ENCODE data around the gene ZC3H12C.

- TF ChIP-seq CTCF (IDR thresholded peaks at IDR 0.05) = no peak
- no peak for TF ChIP-seq POLR2A (IDR thresholded peaks at IDR 0.05)
These were observed 92.4 kb downstream of the ZC3H12C start for GRCh38 chr11:110185599-110185998.

Data from Peyer's patch (tissue), 4 donors.